WTC11 (cell line): ENCODE results near the gene FCGBP. TPM values are rescaled to one million over a fixed set of nuclear protein-coding genes. Genes with fewer than 3 reads are reported as not detected.

Experiments
- ATAC-seq: fragments of 200-7000 bp; cut with Tn5 transposase; 2 replicates; pipeline ENCODE4 v1.10.0; 2021; ENCODE audit warnings: mild to moderate bottlenecking, moderate library complexity
- CTCF ChIA-PET: fragments of 300-600 bp; sonication (Branson Sonifier 250); formaldehyde crosslinking; loops from one replicate; lab custom pipeline; 2021; ENCODE audit warnings: antibody characterized with exemption; lab: Charles Lee
- POLR2A ChIA-PET: fragments of 350-600 bp; sonication (Branson Sonifier 250); formaldehyde crosslinking; loops from one replicate; lab custom pipeline; 2021; ENCODE audit warnings: antibody characterized with exemption; lab: Charles Lee
- DNase-seq: peaks from one replicate; pipeline ENCODE4 v3.0.0; 2021; ENCODE audit warnings: low spot score
- H3K27ac Mint-ChIP-seq: 2 replicates; pipeline ENCODE4 v1.8.0; 2021; ENCODE audit warnings: mixed read lengths
- H3K27me3 Mint-ChIP-seq: 2 replicates; pipeline ENCODE4 v1.8.0; 2021; ENCODE audit warnings: low read depth, mild to moderate bottlenecking, moderate library complexity, mixed read lengths
- H3K36me3 Mint-ChIP-seq: 2 replicates; pipeline ENCODE4 v1.8.0; 2021; ENCODE audit warnings: mixed read lengths
- H3K4me1 Mint-ChIP-seq: 2 replicates; pipeline ENCODE4 v1.8.0; 2022; ENCODE audit warnings: mixed read lengths
- H3K4me3 Mint-ChIP-seq: 2 replicates; pipeline ENCODE4 v1.8.0; 2021; ENCODE audit warnings: mild to moderate bottlenecking, moderate library complexity, mixed read lengths
- H3K9me3 Mint-ChIP-seq: 2 replicates; pipeline ENCODE4 v1.8.0; 2021; ENCODE audit warnings: mixed read lengths
- ELF4 ChIP-seq: sonication (generic); formaldehyde crosslinking; IDR thresholded peaks from 2 replicates; pipeline ENCODE4 v1.8.1; 2022; ENCODE audit warnings: low read depth, mild to moderate bottlenecking, moderate library complexity, missing genetic modification reagents
- JUN ChIP-seq: sonication (generic); formaldehyde crosslinking; IDR thresholded peaks from 2 replicates; pipeline ENCODE4 v1.8.0; 2023; ENCODE audit warnings: mild to moderate bottlenecking, missing genetic modification reagents
- MYBL2 ChIP-seq: sonication (generic); formaldehyde crosslinking; IDR thresholded peaks from 2 replicates; pipeline ENCODE4 v1.8.1; 2023; ENCODE audit warnings: mild to moderate bottlenecking, moderate library complexity, missing genetic modification reagents
- OVOL2 ChIP-seq: fragments of 250-450 bp; sonication (Bioruptor Pico); IDR thresholded peaks from 2 replicates; pipeline ENCODE4 v1.9.0; 2021; ENCODE audit warnings: mild to moderate bottlenecking, borderline replicate concordance
- RELA ChIP-seq: sonication (generic); formaldehyde crosslinking; IDR thresholded peaks from 2 replicates; pipeline ENCODE4 v1.8.1; 2022; ENCODE audit warnings: missing genetic modification reagents, mild to moderate bottlenecking, borderline replicate concordance
- ZBTB21 ChIP-seq: sonication (generic); formaldehyde crosslinking; IDR thresholded peaks from 2 replicates; pipeline ENCODE4 v1.8.1; 2023; ENCODE audit warnings: mild to moderate bottlenecking, missing genetic modification reagents, borderline replicate concordance
- total RNA-seq: library from RNA; stranded (reverse); gene quantifications from 3 replicates; pipeline ENCODE4 v1.2.3, GENCODE V29; 2021
- TF ChIP-seq, protein P1 (sequence below): fragments of 250-450 bp; sonication (Bioruptor Pico); IDR thresholded peaks from 2 replicates; pipeline ENCODE4 v1.9.0; 2021; ENCODE audit warnings: mild to moderate bottlenecking
- TF ChIP-seq, protein P2 (sequence below): fragments of 250-450 bp; sonication (Bioruptor Pico); IDR thresholded peaks from 2 replicates; pipeline ENCODE4 v1.9.0; 2021; ENCODE audit warnings: mild to moderate bottlenecking, borderline replicate concordance
- TF ChIP-seq, protein P3 (sequence below): sonication (generic); formaldehyde crosslinking; IDR thresholded peaks from 2 replicates; pipeline ENCODE4 v1.8.1; 2023; ENCODE audit warnings: mild to moderate bottlenecking, missing genetic modification reagents, borderline replicate concordance
- TF ChIP-seq, protein P4 (sequence below): sonication (generic); formaldehyde crosslinking; IDR thresholded peaks from 2 replicates; pipeline ENCODE4 v1.8.0; 2022; ENCODE audit warnings: mild to moderate bottlenecking, missing genetic modification reagents
- TF ChIP-seq, protein P5 (sequence below): fragments of 250-450 bp; sonication (Bioruptor Pico); IDR thresholded peaks from 2 replicates; pipeline ENCODE4 v1.9.0; 2021; ENCODE audit warnings: moderate library complexity, mild to moderate bottlenecking, inconsistent platforms, borderline replicate concordance
- TF ChIP-seq, protein P6 (sequence below): fragments of 250-450 bp; sonication (Bioruptor Pico); IDR thresholded peaks from 2 replicates; pipeline ENCODE4 v1.9.0; 2021; ENCODE audit warnings: mild to moderate bottlenecking

Gene FCGBP
- total RNA-seq, 1 experiment from 2014 or later: 2.8 TPM

DNA sequence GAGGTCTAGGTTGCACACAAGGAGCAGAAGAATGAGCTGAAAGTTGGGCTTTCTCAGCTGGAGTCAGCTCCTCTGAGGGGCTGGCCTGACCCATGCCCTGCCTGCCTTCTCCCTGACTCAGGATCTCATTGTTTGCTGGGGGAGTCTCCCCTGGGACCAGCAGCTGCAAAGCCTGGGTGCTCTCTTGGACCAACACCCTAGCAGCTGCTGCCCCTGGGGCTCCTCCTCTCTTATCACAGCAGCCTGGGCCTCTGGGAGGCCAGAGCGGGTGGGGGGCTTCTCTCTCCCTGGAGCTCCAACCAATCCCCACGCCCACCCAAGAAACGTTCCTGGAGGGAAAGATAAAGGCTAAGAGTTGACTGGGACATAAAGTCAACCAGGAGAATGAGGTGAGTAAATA is 1.6 kb upstream of the FCGBP start:
- CTCF ChIA-PET: no interaction called here
- TF ChIP-seq, protein P1, sequence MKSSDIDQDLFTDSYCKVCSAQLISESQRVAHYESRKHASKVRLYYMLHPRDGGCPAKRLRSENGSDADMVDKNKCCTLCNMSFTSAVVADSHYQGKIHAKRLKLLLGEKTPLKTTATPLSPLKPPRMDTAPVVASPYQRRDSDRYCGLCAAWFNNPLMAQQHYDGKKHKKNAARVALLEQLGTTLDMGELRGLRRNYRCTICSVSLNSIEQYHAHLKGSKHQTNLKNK (CRISPR knock-in tag): no peak
- TF ChIP-seq, protein P2, sequence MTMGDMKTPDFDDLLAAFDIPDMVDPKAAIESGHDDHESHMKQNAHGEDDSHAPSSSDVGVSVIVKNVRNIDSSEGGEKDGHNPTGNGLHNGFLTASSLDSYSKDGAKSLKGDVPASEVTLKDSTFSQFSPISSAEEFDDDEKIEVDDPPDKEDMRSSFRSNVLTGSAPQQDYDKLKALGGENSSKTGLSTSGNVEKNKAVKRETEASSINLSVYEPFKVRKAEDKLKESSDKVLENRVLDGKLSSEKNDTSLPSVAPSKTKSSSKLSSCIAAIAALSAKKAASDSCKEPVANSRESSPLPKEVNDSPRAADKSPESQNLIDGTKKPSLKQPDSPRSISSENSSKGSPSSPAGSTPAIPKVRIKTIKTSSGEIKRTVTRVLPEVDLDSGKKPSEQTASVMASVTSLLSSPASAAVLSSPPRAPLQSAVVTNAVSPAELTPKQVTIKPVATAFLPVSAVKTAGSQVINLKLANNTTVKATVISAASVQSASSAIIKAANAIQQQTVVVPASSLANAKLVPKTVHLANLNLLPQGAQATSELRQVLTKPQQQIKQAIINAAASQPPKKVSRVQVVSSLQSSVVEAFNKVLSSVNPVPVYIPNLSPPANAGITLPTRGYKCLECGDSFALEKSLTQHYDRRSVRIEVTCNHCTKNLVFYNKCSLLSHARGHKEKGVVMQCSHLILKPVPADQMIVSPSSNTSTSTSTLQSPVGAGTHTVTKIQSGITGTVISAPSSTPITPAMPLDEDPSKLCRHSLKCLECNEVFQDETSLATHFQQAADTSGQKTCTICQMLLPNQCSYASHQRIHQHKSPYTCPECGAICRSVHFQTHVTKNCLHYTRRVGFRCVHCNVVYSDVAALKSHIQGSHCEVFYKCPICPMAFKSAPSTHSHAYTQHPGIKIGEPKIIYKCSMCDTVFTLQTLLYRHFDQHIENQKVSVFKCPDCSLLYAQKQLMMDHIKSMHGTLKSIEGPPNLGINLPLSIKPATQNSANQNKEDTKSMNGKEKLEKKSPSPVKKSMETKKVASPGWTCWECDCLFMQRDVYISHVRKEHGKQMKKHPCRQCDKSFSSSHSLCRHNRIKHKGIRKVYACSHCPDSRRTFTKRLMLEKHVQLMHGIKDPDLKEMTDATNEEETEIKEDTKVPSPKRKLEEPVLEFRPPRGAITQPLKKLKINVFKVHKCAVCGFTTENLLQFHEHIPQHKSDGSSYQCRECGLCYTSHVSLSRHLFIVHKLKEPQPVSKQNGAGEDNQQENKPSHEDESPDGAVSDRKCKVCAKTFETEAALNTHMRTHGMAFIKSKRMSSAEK: no peak
- no peak for TF ChIP-seq ZBTB21 (CRISPR knock-in tag)
- TF ChIP-seq JUN: no peak
- TF ChIP-seq, protein P3, sequence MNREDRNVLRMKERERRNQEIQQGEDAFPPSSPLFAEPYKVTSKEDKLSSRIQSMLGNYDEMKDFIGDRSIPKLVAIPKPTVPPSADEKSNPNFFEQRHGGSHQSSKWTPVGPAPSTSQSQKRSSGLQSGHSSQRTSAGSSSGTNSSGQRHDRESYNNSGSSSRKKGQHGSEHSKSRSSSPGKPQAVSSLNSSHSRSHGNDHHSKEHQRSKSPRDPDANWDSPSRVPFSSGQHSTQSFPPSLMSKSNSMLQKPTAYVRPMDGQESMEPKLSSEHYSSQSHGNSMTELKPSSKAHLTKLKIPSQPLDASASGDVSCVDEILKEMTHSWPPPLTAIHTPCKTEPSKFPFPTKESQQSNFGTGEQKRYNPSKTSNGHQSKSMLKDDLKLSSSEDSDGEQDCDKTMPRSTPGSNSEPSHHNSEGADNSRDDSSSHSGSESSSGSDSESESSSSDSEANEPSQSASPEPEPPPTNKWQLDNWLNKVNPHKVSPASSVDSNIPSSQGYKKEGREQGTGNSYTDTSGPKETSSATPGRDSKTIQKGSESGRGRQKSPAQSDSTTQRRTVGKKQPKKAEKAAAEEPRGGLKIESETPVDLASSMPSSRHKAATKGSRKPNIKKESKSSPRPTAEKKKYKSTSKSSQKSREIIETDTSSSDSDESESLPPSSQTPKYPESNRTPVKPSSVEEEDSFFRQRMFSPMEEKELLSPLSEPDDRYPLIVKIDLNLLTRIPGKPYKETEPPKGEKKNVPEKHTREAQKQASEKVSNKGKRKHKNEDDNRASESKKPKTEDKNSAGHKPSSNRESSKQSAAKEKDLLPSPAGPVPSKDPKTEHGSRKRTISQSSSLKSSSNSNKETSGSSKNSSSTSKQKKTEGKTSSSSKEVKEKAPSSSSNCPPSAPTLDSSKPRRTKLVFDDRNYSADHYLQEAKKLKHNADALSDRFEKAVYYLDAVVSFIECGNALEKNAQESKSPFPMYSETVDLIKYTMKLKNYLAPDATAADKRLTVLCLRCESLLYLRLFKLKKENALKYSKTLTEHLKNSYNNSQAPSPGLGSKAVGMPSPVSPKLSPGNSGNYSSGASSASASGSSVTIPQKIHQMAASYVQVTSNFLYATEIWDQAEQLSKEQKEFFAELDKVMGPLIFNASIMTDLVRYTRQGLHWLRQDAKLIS: no peak
- no peak for TF ChIP-seq OVOL2 (CRISPR knock-in tag)
- no peak for TF ChIP-seq ELF4 (CRISPR knock-in tag)
- TF ChIP-seq, protein P4, sequence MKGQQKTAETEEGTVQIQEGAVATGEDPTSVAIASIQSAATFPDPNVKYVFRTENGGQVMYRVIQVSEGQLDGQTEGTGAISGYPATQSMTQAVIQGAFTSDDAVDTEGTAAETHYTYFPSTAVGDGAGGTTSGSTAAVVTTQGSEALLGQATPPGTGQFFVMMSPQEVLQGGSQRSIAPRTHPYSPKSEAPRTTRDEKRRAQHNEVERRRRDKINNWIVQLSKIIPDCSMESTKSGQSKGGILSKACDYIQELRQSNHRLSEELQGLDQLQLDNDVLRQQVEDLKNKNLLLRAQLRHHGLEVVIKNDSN (CRISPR knock-in tag): no peak
- no peak for TF ChIP-seq RELA (CRISPR knock-in tag)
- TF ChIP-seq, all 79 proteins: peak for 0
- ATAC-seq (no peak), DNase-seq (no peak)
- Mint-ChIP-seq H3K27ac (no peak overlapping the region), H3K4me1 (no peaks in the 10 kb centered on the region), H3K27me3 (peaks cover 3% of the 10 kb centered on the region), H3K4me3 (no peak overlapping the region), H3K9me3 (no peaks in the 10 kb centered on the region), H3K36me3 (no peaks in the 10 kb centered on the region)
- POLR2A ChIA-PET: no interaction called here

DNA sequence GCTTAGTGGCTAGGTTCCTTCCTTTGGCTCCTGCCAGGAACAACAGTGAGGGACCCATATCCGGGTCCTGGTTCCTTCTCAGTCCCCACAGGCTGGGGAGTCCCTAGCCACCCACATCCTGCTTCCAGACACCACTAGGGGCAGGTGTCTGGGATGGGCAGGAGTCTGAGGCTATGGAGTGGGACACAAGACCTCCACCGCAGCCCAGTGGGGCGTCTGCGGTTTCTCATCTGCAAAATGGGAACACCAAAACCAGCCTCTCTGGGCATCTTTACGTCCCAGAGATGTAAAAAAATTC is 879 bp upstream of the FCGBP start:
- no peak for TF ChIP-seq MYBL2 (CRISPR knock-in tag)
- TF ChIP-seq, protein P5, sequence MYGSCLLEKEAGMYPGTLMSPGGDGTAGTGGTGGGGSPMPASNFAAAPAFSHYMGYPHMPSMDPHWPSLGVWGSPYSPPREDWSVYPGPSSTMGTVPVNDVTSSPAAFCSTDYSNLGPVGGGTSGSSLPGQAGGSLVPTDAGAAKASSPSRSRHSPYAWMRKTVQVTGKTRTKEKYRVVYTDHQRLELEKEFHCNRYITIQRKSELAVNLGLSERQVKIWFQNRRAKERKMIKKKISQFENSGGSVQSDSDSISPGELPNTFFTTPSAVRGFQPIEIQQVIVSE (CRISPR knock-in tag): no peak
- TF ChIP-seq, protein P6, sequence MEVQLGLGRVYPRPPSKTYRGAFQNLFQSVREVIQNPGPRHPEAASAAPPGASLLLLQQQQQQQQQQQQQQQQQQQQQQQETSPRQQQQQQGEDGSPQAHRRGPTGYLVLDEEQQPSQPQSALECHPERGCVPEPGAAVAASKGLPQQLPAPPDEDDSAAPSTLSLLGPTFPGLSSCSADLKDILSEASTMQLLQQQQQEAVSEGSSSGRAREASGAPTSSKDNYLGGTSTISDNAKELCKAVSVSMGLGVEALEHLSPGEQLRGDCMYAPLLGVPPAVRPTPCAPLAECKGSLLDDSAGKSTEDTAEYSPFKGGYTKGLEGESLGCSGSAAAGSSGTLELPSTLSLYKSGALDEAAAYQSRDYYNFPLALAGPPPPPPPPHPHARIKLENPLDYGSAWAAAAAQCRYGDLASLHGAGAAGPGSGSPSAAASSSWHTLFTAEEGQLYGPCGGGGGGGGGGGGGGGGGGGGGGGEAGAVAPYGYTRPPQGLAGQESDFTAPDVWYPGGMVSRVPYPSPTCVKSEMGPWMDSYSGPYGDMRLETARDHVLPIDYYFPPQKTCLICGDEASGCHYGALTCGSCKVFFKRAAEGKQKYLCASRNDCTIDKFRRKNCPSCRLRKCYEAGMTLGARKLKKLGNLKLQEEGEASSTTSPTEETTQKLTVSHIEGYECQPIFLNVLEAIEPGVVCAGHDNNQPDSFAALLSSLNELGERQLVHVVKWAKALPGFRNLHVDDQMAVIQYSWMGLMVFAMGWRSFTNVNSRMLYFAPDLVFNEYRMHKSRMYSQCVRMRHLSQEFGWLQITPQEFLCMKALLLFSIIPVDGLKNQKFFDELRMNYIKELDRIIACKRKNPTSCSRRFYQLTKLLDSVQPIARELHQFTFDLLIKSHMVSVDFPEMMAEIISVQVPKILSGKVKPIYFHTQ (CRISPR knock-in tag): no peak
- Mint-ChIP-seq H3K4me1 (no peaks in the 10 kb centered on the region), H3K27me3 (peaks cover 3% of the 10 kb centered on the region), H3K27ac (no peak overlapping the region), H3K9me3 (no peaks in the 10 kb centered on the region), H3K36me3 (no peaks in the 10 kb centered on the region), H3K4me3 (no peak overlapping the region)
- ChIA-PET POLR2A (no interaction called here), CTCF (no interaction called here)
- peak; percentile 55; the same call in 1 of the 2 replicates for ATAC-seq
- DNase-seq: no peak
